ENCODE results near the gene HEBP1.

HEBP1 gene

GRCh38 chr12:12983420-12984035, 16.5 kb downstream of the HEBP1 start:
- ATAC-seq, result peak; percentile 52
- no peak for TF ChIP-seq PPARA (CRISPR knock-in tag; IDR thresholded peaks at IDR 0.05; ENCODE audit: borderline replicate concordance)
- TF ChIP-seq OSR1 (CRISPR knock-in tag; IDR thresholded peaks at IDR 0.05), result no peak
- TF ChIP-seq ZNF565 (CRISPR knock-in tag; conservative IDR thresholded peaks at IDR 0.05; ENCODE audit: low read depth), result no peak
- TF ChIP-seq ISL1 (CRISPR knock-in tag; IDR thresholded peaks at IDR 0.05), result no peak
- no peak for TF ChIP-seq ZFP3 (CRISPR knock-in tag; IDR thresholded peaks at IDR 0.05)
- TF ChIP-seq ARNTL (CRISPR knock-in tag; IDR thresholded peaks at IDR 0.05; ENCODE audit: borderline replicate concordance, low read depth), result no peak
- no peak for TF ChIP-seq CSDC2 (CRISPR knock-in tag; IDR thresholded peaks at IDR 0.05)
- TF ChIP-seq PATZ1 (CRISPR knock-in tag; IDR thresholded peaks at IDR 0.05; ENCODE audit: borderline replicate concordance), result no peak
- TF ChIP-seq ZNF8 (CRISPR knock-in tag; IDR thresholded peaks at IDR 0.05), result no peak
- TF ChIP-seq ZC3H10 (CRISPR knock-in tag; IDR thresholded peaks at IDR 0.05), result no peak
- TF ChIP-seq POU6F1 (CRISPR knock-in tag; IDR thresholded peaks at IDR 0.05; ENCODE audit: borderline replicate concordance, low read depth), result no peak
- TF ChIP-seq ZNF70 (CRISPR knock-in tag; IDR thresholded peaks at IDR 0.05), result no peak
- no peak for TF ChIP-seq TSHZ2 (CRISPR knock-in tag; IDR thresholded peaks at IDR 0.05)
- TF ChIP-seq BACH2 (CRISPR knock-in tag; IDR thresholded peaks at IDR 0.05; ENCODE audit: borderline replicate concordance), result no peak
- no peak for TF ChIP-seq CSRNP3 (CRISPR knock-in tag; IDR thresholded peaks at IDR 0.05)

GRCh38 chr12:12982331-12982730, 17.7 kb downstream of the HEBP1 start:
- ATAC-seq, result no peak
- no peak for TF ChIP-seq ZNF70 (CRISPR knock-in tag; IDR thresholded peaks at IDR 0.05)
- no peak for TF ChIP-seq GLIS3 (CRISPR knock-in tag; IDR thresholded peaks at IDR 0.05)
- no peak for TF ChIP-seq BACH2 (CRISPR knock-in tag; IDR thresholded peaks at IDR 0.05; ENCODE audit: borderline replicate concordance)
- no peak for TF ChIP-seq ZNF8 (CRISPR knock-in tag; IDR thresholded peaks at IDR 0.05)
- no peak for TF ChIP-seq ZNF565 (CRISPR knock-in tag; conservative IDR thresholded peaks at IDR 0.05; ENCODE audit: low read depth)
- no peak for TF ChIP-seq ARNTL (CRISPR knock-in tag; IDR thresholded peaks at IDR 0.05; ENCODE audit: borderline replicate concordance, low read depth)
- TF ChIP-seq OSR1 (CRISPR knock-in tag; IDR thresholded peaks at IDR 0.05), result no peak
- TF ChIP-seq RARB (CRISPR knock-in tag; IDR thresholded peaks at IDR 0.05), result no peak
- no peak for TF ChIP-seq TOX (CRISPR knock-in tag; IDR thresholded peaks at IDR 0.05; ENCODE audit: borderline replicate concordance)
- TF ChIP-seq ESRRG (CRISPR knock-in tag; IDR thresholded peaks at IDR 0.05), result no peak
- no peak for TF ChIP-seq CSDC2 (CRISPR knock-in tag; IDR thresholded peaks at IDR 0.05)
- TF ChIP-seq ISL1 (CRISPR knock-in tag; IDR thresholded peaks at IDR 0.05), result no peak
- TF ChIP-seq ZFP3 (CRISPR knock-in tag; IDR thresholded peaks at IDR 0.05), result no peak
- no peak for TF ChIP-seq PATZ1 (CRISPR knock-in tag; IDR thresholded peaks at IDR 0.05; ENCODE audit: borderline replicate concordance)
- TF ChIP-seq ZFP30 (CRISPR knock-in tag; IDR thresholded peaks at IDR 0.05), result no peak
- no peak for TF ChIP-seq ZC3H10 (CRISPR knock-in tag; IDR thresholded peaks at IDR 0.05)
- TF ChIP-seq PPARA (CRISPR knock-in tag; IDR thresholded peaks at IDR 0.05; ENCODE audit: borderline replicate concordance), result no peak
- TF ChIP-seq POU6F1 (CRISPR knock-in tag; IDR thresholded peaks at IDR 0.05; ENCODE audit: borderline replicate concordance, low read depth), result no peak
- no peak for TF ChIP-seq CSRNP3 (CRISPR knock-in tag; IDR thresholded peaks at IDR 0.05)
